Measurements from ENCODE around the gene HLA-G. TPM values are rescaled to one million over a fixed set of nuclear protein-coding genes. Genes with fewer than 3 reads are reported as not detected.
A peak's percentile ranks its signal among the peaks of the same experiment; 100 is the strongest.

HLA-G gene
- total and polyA plus RNA-seq, 9 of the 15 experiments (the other 6 are each of a cell fraction or from before 2014, with no cell fraction given) = 0.13 TPM; not detected in 8

DNA sequence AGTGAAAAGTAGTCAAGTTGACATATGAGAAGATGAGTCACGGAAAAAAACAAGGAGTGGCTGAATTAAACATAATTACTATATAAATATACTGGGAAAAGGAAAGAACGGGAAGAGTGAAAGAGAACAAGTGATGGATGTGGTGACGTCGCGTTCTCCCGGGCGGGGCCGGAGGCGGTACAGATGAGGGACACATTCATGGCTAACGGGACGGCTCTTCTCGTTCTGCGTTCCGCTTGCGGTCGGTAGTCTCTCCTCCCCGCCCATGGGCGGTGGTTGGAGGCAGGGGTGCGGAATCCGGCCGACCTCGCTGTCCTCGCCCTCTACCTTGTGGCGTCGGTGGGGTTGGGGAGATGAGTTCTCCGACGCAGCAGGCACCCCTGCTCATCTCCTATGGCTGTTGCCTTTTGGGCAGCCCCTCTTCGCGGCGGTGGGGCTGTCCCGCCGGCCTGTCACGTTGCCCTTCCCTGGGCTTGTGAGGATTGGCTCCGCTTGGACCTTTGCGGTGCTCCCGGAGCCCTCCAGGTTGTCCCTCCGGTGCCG, 22.5 kb downstream of the HLA-G start:
- Histone ChIP-seq H3K9me1 (ENCODE audit: control insufficient read depth, insufficient read depth, low read length) (no peaks in the 10 kb centered on the region), H2AFZ (ENCODE audit: low read depth, low read length) (no peak overlapping the region), H3K4me2 (ENCODE audit: insufficient read depth, low read length) (no peak overlapping the region), H3K27me3 (ENCODE audit: control insufficient read depth in 2 of 2, insufficient read depth in 2 of 2, low read length in 2 of 2) (peaks cover 2 to 27% of the 10 kb centered on the region in 2 experiments; a peak in 3 of 5 replicates), H3K79me2 (ENCODE audit: control insufficient read depth, insufficient read depth, low read length) (no peaks in the 10 kb centered on the region), H3K4me3 (no peak overlapping the region), H3K36me3 (ENCODE audit: control insufficient read depth, insufficient read depth, low read length) (no peaks in the 10 kb centered on the region), H3K27ac (ENCODE audit: extremely low read depth, low read depth, low read length) (no peak overlapping the region), H3K9me3 (replicated peaks; ENCODE audit: control insufficient read depth, insufficient read depth, low read depth, low read length) (no peaks in the 10 kb centered on the region), H3K4me1 (replicated peaks in 1 of 2; ENCODE audit: control insufficient read depth in 2 of 2, insufficient read depth in 2 of 2, low read length in 2 of 2) (peaks cover 0 to 6% of the 10 kb centered on the region in 2 experiments; a peak in 2 of 5 replicates), H3K9ac (ENCODE audit: insufficient read depth in 1 of 2, low read depth in 2 of 2, low read length in 2 of 2) (no peak overlapping the region), H4K20me1 (replicated peaks; ENCODE audit: control insufficient read depth, insufficient read depth, low read length) (0 out of 2 replicates have a peak, but pooled peaks cover 3% of the 10 kb centered on the region)
- intact Hi-C loops (cut with micrococcal nuclease) (no loop called here), in situ Hi-C loops (cut with MboI) (no loop called here)
- TF ChIP-seq CREB1 (IDR thresholded peaks at IDR 0.05) (peak; percentile 35; the same call in 1 of the 2 replicates), CREB1 (CRISPR knock-in tag; IDR thresholded peaks at IDR 0.05) (peak; percentile 61), ZNF79 (CRISPR knock-in tag; IDR thresholded peaks at IDR 0.05; ENCODE audit: low read depth) (no peak), ATF7 (IDR thresholded peaks at IDR 0.05) (peak; percentile 77), JUND (IDR thresholded peaks at IDR 0.05; ENCODE audit: borderline replicate concordance, low read depth, low read length) (peak; percentile 45; the same call in 1 of the 2 replicates), JUND (tag; IDR thresholded peaks at IDR 0.05; ENCODE audit: borderline replicate concordance, low read depth, low read length) (no peak), OTX1 (CRISPR knock-in tag; IDR thresholded peaks at IDR 0.05) (no peak), LCOR (CRISPR knock-in tag; IDR thresholded peaks at IDR 0.05) (no peak), RCOR1 (IDR thresholded peaks at IDR 0.05; ENCODE audit: borderline replicate concordance in 1 of 2, low read depth in 2 of 2, low read length in 2 of 2) (peak in 1 of 2 experiments; percentile 8; a peak in 1 of 4 replicates), CTBP1 (IDR thresholded peaks at IDR 0.05; ENCODE audit: borderline replicate concordance) (peak; percentile 41; the same call in 1 of the 2 replicates), CREM (IDR thresholded peaks at IDR 0.05; ENCODE audit: low read depth) (peak; percentile 87), ATF1 (CRISPR knock-in tag; IDR thresholded peaks at IDR 0.05) (no peak), ATF1 (tag; IDR thresholded peaks at IDR 0.05) (peak; percentile 90), ZNF24 (IDR thresholded peaks at IDR 0.05) (peak; percentile 88), XRCC3 (IDR thresholded peaks at IDR 0.05) (no peak)
- TF ChIP-seq, protein P1, sequence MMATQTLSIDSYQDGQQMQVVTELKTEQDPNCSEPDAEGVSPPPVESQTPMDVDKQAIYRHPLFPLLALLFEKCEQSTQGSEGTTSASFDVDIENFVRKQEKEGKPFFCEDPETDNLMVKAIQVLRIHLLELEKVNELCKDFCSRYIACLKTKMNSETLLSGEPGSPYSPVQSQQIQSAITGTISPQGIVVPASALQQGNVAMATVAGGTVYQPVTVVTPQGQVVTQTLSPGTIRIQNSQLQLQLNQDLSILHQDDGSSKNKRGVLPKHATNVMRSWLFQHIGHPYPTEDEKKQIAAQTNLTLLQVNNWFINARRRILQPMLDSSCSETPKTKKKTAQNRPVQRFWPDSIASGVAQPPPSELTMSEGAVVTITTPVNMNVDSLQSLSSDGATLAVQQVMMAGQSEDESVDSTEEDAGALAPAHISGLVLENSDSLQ (IDR thresholded peaks at IDR 0.05) = peak; percentile 42
- TF ChIP-seq, protein P2, sequence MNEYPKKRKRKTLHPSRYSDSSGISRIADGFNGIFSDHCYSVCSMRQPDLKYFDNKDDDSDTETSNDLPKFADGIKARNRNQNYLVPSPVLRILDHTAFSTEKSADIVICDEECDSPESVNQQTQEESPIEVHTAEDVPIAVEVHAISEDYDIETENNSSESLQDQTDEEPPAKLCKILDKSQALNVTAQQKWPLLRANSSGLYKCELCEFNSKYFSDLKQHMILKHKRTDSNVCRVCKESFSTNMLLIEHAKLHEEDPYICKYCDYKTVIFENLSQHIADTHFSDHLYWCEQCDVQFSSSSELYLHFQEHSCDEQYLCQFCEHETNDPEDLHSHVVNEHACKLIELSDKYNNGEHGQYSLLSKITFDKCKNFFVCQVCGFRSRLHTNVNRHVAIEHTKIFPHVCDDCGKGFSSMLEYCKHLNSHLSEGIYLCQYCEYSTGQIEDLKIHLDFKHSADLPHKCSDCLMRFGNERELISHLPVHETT (CRISPR knock-in tag; conservative IDR thresholded peaks at IDR 0.05 in 1 of 2, IDR thresholded peaks at IDR 0.05 in 1 of 2) = no peak
- TF ChIP-seq, protein P3, sequence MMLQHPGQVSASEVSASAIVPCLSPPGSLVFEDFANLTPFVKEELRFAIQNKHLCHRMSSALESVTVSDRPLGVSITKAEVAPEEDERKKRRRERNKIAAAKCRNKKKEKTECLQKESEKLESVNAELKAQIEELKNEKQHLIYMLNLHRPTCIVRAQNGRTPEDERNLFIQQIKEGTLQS (IDR thresholded peaks at IDR 0.05) = peak; percentile 91
- TF ChIP-seq, protein P3 (CRISPR knock-in tag; conservative IDR thresholded peaks at IDR 0.05) = no peak
- ATAC-seq = peak; percentile 82
- peak; percentile 66 for FAIRE-seq
- no TSS peak for BruUV-seq (replicated peaks)
- ChIA-PET POLR2A (no interaction called here), CTCF (ENCODE audit: low intra/inter-chr PET ratio) (interaction anchor here (3.8 kb wide), 1 partner anchor 163 kb away, joined by 75 read pairs; no protein-coding TSS in a partner anchor)
- WGBS (ENCODE audit: insufficient coverage, low coverage, missing lambda C conversion rate) = 7% methylated on average over 35 of the region's 38 CpGs
- peak; percentile 27 to 57 (median 42) for DNase-seq (ENCODE audit: extremely low read depth in 1 of 4, low spot score in 3 of 4)
